Glomerular visceral epithelial cell (primary cell): Measurements from ENCODE around the gene LHPP.

Experiments used
- DNase-seq: peaks from one replicate; pipeline ENCODE4 v3.0.0-alpha.2; 2016; ENCODE audit errors: extremely low spot score

The LHPP gene

DNA sequence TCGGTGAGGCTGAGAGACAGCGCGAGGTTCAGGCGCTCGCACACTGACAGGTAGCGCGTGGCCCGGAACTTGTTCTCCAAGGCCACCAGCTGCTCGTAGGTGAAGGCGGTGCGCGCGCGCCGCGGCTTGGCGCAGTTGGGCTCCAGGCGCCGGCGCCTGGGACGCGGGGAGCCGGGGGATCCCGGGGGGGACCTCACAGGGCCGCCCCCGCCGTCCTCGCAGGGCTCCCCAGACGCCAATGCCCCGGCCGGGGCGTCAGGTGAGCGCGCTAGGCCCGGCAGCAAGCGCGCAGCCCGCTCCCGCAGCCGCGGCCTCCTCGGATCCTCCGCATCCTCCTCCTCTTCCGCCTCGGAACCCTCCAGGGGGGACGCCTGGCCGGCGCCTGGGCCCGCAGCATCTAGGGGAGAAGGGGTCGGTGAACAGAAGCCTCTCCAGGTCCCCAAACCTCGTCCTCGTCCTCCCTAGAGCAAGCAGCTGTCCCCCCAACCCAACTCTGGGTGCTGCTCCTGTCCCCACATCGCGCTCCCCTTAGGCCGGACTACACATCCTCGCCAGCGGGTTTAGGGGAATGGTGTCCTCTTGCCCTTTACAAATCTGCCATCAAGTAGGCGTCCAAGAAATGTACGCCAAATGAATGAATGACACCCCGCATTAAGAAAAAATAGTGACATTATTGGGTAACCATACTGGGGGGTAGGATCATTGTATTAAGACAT is 13.7 kb upstream of the LHPP start:
- no peak for DNase-seq

GRCh38 chr10:124448696-124449169 is 12.9 kb upstream of the LHPP start:
- DNase-seq = no peak

DNA sequence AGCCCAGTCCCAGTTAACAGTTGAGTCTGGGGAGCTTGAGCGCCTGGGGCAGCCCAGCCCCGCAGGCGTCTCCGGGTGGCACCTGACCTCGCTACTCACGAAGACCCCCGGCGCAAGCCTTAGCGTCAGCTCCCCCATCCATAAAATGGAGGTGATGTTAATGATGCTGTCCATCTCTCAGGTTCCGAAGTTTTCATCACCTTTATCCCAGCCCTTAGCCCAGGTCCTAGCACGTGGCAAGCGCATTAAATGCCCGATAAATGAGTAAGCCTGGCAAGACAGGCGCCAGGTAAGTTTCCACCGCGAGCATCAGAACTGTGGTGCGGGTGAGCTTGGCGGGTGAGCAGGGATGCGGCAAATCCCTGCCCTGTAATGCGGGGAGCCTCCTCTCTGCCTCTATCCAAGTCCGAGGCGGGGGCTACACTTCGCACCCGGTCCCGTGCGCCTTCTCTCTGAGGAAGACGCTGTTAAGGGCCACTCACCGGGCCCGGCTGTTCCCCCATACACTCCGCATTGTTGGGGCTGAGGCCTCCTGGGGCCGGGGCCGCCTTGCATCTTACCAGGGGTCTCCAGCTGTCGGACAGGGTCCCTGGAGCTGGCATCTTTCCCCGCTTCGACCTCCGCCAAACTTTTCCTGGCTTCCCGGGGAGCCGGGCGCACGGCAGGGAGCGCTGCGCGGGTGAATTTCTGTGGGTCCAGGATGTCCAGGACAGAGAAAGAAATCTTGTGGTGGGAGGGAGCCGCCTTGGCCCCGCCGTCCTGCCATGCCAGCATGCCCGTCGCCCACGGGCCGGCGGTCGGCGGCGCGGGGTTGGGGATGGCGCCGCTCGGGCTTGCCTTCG is 12.2 kb upstream of the LHPP start:
- DNase-seq = no peak

DNA sequence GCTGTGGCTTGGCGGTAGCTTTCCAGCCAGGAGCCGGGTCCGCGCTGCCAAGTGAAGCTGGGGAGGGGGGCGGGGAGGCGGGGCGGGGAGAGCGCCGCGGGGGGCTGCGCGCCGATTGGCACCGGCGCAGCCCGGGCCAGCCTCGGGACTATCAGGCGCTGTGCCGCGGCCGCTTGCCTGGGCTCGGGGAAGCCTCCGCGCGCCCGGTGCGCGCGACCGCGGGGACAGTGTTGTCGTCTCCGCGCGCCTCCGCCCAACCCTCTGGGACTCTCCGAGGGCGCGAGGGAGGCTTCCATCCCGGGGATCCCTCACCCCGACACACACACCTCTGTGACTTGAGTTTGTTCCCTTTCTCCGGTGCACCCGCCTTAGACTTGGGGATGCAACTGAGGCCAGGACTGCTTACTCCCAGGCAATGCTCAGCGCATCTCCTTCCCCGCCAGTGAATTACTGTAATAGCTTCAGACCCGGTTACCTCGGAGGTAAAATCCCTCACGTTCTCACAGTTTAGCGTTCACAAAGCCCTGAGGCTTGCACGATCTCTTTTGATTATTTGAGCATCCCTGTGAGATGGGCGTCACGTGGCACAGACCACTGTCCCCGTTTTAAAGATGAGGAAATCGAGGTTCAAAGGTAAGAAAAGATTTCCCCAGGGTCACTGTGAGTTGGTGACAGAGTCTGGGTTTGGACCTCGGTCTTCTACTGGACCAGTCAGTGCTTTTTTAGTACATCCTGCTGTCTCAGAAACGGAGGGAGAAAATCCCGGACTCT is 11.4 kb upstream of the LHPP start, which contains the start of gene NKX1-2:
Gene NKX1-2 (minus strand): TSS at position 24 of the 771 bp plus-strand sequence. CDS start 92 bp downstream, outside the sequence.
- DNase-seq = no peak

DNA sequence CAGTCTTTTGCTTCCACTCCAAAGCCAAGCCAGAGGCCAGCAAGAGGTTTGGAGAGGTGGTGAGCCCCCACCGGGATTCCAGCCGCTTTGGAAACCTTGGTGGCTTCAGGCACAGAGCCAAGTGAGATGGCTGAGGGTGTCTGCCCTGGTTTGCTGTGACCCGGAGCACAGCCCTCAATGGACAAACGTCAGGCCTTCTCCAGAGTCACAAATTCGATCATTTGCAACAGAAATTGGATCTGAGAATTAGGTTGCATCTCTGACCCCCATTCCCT is 10.9 kb upstream of the LHPP start:
- DNase-seq = no peak

GRCh38 chr10:124451276-124451675 is 10.3 kb upstream of the LHPP start:
- no peak for DNase-seq

- DNase-seq = no peak
Measured at GRCh38 chr10:124453960-124454610, 7.5 kb upstream of the LHPP start.

GRCh38 chr10:124455441-124455840 is 6.2 kb upstream of the LHPP start:
- no peak for DNase-seq

GRCh38 chr10:124458473-124458872 is 3.1 kb upstream of the LHPP start:
- no peak for DNase-seq

- no peak for DNase-seq
Measured at GRCh38 chr10:124458889-124459288, 2.7 kb upstream of the LHPP start.

- DNase-seq = no peak
Measured at GRCh38 chr10:124459395-124459794, 2.2 kb upstream of the LHPP start.

DNA sequence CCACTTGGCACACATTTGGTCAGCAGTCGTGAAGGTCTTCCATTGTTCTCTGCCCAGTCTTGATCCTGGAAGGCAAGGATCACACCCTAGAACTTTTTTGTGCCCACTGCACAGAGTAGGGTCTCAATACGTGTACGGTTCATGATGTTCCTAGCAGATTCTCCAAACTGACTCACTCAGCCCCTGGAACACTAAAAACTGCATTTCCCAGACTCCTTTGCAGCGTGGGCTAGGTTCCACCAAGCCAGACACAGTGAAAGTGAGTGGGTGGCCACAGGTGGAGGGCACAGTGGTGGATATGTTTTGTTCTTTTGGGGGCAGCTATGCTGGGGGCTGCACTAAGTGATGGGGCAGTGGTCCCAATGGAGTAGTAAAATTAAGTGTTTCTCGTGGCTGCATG is 1.5 kb upstream of the LHPP start:
- DNase-seq = no peak

DNA sequence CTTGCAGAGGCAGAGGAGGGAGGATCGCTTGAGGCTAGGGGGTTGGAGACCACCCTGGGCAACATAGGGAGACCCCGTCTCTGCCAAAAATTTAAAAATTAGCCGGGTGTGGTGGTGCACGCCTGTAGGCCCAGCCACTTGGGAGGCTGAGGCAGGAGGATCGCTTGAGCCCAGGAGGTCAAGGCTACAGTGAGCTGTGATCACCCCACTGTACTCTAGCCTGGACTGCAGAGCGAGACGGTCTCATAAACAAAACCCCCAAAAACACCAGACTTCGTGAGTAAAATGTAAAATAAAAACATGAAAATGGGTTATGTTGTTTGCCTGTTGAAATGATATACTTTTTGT is 699 bp downstream of the LHPP start:
- no peak for DNase-seq

DNA sequence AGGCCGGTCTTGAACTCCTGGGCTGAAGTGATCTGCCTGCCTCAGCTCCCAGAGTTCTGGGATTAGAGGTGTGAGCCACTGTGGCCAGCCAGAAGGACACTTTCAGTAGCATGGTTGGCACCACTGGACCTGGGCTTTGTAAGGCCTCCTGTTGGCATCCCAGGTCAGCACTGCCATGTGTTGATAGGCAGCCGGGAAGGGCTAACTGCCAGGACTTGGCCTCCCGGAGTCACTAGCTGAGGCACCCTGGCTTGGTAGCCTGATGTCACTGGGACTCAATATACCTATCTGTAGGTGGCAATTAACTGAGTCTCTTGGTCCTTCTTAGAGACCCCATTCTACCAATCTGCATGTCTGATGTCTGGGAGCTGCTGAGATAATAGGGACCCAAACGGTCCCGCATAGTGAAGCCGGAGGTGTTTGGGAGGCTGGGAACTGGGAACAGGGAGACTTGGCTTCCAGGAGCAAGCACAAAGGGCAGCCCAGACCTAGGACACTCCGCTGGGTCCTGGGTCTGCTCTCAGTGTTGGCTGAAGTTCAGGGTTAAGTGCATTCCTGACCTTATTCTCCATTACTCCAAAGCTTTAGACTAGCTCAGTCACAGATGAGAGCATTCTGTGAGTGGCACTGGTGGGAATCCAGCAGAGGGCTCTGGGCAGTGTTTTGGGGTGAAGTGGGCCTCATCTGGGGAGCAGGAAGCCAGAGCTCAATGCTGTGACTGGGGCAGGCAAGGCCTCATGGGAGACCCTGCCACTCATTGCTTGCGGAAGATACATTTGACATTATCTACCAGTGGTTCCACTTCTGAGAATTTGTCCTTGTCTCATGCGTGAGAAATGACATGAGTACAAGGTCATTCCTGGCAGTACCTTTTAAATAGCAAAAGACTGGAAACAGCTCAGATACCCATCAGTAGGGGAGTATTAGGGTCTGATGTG is 2.7 kb downstream of the LHPP start:
- DNase-seq = no peak

DNA sequence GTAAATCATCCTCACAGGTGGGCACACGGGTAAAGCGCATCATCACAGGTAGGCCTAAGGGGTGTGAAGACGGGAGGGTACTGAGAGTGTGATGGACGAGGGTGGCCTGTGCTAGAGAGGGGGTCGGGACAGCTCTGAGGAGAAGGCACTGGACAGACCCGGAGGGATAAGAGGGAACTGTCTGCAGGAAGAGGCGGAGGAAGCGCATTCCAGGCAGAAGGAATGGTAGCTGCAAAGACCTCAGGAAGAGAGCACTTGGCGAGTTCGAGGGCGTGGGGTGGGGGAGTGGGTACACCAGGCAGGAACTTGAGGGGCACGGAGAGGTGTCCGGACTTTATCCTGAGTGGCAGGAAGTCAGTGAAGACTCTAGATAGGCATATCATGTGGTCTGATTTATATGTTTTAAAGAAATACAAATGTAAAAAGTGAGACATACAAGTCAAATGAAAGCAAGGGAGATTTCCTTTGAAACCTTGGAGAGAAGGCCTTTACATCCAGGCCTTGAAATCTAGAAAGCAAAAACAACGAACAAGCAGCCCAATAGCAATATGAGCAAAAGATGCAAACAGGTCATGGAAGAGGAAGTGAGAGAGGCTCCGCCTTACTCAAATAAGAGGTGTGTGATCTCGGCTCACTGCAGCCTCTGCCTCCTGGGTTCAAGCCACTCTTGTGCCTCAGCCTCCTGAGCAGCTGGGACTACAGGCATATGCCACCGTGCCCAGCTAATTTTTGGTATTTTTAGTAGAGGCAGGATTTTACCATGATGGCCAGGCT is 3.6 kb downstream of the LHPP start:
- DNase-seq = no peak

DNA sequence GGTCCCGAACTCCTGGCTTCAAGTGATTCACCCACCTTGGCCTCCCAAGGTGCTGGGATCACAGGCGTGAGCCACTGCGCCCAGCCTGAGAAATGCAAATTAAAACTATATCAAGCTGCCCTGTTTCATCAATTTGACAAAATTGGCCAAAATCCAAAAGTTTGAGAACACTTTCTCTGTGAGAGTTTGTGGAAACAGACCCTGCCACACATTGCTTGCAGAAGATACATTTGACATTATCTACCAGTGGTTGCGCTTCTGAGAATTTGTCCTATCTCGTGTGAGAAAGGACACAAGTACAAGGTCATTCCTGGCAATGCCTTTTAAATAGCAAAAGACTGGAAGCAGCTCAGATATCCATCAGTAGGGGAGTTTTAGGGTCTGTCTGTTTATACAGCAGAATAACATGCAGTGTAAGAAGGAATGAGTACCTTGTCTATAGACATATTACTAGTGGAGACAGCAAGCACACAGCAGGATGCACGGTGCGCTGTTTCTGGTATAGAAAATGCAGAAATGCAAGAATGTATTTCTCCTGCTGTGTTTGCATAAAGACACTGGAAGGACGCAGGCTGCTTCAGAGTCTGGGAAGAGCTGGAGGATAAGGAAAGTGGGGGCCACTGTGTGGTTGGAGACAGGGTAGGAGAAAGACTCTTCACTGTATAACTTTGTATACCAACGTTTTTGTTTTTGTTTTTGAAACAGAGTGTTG is 4.3 kb downstream of the LHPP start:
- no peak for DNase-seq

DNA sequence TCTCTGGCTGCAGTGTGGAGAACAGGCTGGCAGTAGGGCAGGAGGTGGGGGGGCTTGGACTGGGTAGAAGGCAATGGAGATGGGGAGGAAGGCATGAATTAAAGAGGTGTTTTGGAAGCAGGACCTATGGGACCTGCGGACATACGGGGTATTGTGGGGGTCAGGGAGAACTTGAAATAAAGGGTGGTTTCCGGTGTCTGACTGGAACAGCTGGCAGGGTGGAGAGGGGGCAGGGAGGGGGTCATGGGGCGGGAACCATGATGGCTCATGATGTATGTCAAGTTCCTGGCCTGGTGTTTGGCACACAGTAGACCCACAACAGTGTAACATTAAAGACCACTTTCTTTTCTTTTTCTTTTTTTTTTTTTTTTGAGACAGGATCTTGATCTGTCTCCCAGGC is 5.5 kb downstream of the LHPP start:
- no peak for DNase-seq

DNA sequence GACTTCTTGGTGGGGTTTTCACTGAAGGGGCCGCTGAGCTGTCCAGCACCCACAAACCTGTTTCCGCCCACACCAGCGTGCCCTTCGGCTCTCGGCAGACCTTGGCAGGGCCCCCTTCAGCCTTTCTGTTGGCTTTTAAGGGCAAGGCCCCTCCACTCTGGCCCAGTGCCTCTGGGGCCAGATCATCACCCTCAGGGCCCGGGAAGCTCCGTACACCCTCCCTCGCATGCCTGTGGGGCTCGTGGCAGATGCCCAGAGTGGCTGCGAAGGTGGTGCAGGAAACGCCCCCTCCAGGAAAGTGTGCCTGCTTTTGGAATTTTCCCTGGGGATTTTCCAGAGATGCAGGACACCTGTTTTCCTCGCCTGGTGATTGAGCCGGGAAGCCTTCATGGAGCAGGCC is 7.0 kb downstream of the LHPP start:
- no peak for DNase-seq

DNA sequence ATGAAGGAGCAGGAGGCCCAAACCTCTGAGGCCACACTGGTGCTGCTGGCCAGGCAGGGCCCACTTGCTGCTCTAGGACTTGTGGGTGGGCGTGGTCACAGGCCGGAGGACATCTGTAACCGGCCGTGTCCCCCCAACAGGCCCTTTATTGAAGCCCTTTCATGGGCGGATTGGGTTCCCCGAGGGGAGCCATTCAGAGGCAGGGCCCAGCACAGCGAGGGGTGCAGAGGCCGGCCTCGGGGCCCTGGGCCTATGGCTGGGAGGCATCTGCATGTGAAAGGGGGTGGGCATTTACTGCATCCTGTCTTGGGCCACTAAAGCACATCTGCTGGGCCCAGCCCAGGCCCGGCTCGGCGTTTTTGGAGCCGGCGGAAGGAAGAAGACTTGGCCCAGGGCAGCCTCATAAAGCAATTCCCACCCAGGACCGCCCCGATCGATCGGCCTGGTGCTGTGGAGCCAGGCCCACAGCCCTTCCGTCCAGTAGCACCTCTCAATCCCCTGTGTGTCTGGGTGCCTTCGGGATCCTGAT is 8.4 kb downstream of the LHPP start:
- no peak for DNase-seq
